GM18526 (cell line): ENCODE results near the gene EXOC4.

Source experiments
- POLR2A ChIP-seq: IDR thresholded peaks from 3 replicates; pipeline ENCODE4 v1.6.1; 2011; ENCODE audit not compliant: insufficient read length; ENCODE audit errors: extremely low read depth

Gene EXOC4

DNA sequence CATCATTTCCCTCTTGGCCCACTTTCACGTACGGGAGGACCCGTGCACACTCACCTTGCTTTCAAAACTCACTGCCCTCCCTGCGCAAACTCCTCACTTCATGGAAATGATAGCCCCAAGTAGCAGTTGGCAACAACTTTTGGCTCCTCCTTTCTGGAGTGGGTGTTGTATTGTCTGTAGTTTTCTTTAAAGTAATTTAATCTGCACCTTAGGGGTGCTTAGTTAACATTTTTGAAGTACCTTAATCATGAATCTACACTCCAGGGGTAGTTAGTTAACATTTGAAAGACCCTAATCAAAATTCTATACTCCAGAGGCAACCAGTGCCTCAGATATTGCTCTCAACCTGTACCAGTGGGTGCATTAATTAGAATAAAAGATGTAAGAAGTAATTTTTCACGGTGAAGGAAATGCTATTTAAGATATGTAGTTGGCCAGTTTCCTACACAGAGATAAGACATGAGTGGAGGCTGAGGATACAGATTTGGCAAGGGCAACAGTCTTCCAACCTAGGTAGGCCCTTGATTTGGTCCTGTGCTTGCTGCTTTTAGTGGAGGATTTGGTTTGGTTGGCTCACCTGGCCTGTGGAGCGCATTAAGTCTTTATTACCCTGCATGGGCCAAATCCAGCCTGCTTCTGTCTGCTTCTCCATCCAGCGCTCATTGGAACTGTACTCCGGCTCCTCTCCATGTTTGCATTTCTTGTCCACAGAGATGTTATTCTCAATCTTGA, 93.0 kb downstream of the EXOC4 start:
- no peak for TF ChIP-seq POLR2A

- no peak for TF ChIP-seq POLR2A
Observed at GRCh38 chr7:133348250-133348649, 95.4 kb downstream of the EXOC4 start.

DNA sequence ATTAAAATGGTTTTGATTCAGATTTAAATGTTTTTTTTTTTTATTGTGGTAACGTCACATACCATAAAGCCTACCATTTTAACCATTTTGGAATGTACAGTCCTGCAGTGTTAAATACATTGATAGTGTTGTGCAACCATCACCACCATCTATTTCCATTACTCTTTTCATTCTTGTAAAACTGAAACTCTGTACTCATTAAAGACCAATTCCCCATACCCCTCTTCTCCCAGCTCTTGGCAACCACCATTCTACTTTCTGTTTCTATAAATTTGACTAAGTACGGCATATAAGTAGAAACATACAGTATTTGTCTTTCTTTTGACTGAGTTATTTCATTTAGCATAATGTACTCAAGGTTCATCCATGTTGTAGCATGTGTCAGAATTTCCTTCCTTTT, 96.2 kb downstream of the EXOC4 start:
- no peak for TF ChIP-seq POLR2A

DNA sequence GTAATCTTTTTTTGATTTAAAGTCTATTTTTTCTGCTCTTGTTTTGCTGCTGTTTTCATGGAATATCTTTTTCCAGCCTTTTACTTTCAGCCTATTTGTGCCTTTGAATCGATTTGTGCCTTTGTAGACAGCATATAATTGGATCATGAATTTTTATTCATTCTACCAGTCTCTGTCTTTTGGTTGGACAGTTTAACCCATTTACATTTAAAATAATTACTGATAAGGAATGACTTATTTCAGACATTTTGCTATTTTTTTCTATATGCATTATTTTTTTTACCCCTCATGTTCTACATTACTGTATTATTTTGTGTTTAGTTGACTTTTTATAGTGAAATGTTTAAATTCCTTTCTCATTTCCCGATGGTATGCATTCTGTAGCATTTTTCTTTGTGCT, 99.6 kb downstream of the EXOC4 start:
- no peak for TF ChIP-seq POLR2A

GRCh38 chr7:133353775-133354174, 100.9 kb downstream of the EXOC4 start:
- TF ChIP-seq POLR2A = no peak

DNA sequence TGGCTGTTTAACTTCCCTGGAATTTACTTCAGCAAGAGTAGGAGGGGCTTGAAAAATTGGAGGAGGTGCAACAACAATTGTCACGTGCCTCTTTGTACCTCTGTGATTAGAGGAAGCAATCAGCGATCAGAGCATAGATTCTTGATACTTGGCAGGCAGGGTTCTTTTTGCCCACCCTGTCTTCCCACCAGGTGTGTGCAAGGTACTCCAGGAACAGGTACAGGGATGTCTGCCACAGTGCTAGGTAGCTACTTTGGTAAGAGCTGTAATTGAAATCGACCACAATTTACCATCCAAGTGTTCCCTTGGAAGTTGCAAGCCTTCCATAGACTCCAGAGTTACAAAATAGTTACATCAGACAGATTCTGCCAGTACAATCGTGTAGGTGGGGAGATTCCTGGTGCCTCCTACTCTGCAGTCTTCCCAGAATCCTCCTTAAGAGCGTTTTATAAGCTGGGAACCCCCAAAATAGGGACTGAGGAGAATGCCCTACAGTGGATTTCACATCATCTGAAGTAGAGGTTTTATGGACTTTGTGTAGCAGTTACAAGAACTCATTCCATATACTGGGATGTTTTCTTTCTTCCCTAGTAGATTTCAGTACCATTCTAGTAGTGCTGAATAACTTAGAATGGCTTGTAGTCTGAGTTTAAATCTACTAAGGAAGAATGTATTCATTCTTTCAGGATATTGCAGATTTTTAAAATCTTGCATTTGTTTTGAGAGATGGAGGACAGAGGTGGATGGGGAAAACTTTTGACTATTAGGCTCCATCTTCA, 101.9 kb downstream of the EXOC4 start:
- TF ChIP-seq POLR2A = no peak

DNA sequence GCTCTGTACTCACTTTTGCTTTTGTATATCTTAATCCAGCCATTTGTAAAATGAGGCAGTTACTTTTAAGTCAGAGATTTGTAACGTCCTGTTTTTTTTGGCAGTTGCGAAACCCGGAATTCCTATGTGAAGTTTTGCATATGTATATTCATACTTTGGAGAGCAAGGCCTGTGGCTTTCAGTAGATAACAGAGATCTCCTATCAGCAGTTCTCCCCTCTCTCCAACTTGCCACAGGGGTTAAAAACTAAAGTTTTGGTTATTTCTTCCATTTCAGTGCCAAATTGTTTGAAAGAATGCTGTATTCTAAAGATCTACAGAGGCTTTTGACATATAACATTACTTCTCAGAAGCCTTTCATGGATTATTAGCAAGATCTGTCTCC, 102.4 kb downstream of the EXOC4 start:
- TF ChIP-seq POLR2A = no peak

DNA sequence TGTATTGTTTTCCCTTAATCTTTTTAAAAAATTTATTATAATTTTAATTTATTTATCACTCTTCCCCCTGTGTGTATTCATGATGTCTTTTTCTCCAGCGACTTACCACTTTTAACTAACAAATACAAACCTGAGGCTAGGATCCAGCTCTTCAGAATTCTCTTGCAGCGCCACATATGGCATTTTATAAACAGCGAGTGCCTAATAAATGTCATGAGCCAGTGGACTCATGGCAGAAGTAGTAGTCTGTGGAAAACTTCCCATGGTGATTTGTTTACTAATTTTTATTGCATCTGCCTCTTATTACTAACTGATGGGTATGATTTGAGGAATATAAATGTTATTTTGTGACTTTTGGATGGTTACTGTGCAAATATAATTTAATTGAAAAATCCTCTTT, 102.9 kb downstream of the EXOC4 start:
- TF ChIP-seq POLR2A = no peak

DNA sequence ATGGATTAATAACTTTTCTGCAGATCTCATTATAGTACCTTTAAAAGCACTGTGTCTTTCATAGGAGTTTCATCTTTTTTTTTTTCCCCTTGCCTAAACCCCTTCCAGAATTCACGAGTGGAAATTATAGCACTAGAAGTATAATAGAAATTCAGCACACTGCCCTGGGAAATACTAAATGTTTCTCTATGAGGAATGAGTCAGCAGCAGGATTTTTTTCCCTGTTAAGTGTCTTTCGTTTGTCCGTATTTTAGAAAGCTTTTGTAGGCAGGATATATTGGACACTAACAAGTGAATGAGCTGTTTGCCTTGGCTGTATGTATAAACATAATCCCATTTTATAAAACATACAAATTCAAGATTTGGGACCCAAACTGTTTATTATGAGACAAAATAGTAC, 105.8 kb downstream of the EXOC4 start:
- TF ChIP-seq POLR2A = no peak

GRCh38 chr7:133359449-133359848, 106.6 kb downstream of the EXOC4 start:
- no peak for TF ChIP-seq POLR2A

DNA sequence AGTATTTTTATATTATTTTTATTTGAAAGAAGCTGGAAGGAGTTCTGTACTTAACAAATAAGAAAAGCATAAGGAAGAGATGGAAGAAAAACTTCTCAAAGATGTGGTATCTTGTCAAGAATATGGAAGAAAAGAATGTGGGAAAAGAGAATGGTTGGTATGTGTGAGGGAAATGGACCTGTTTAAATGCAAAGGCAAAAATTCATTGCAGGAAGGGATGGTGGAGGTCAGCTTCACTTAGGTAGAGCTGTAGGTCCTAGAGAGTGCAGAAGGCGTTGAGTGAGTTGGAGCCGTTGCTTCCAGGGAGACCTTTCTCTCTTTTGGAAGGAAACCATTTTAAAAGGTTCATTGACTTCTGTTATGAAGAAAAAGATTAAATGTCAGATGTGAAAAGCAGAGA, 107.3 kb downstream of the EXOC4 start:
- no peak for TF ChIP-seq POLR2A

- TF ChIP-seq POLR2A = no peak
Observed at GRCh38 chr7:133361806-133362205, 108.9 kb downstream of the EXOC4 start.

GRCh38 chr7:133364959-133365690, 112.2 kb downstream of the EXOC4 start:
- TF ChIP-seq POLR2A = no peak

GRCh38 chr7:133365917-133366316, 113.0 kb downstream of the EXOC4 start:
- TF ChIP-seq POLR2A = no peak

GRCh38 chr7:133367561-133367960, 114.7 kb downstream of the EXOC4 start:
- TF ChIP-seq POLR2A = no peak

DNA sequence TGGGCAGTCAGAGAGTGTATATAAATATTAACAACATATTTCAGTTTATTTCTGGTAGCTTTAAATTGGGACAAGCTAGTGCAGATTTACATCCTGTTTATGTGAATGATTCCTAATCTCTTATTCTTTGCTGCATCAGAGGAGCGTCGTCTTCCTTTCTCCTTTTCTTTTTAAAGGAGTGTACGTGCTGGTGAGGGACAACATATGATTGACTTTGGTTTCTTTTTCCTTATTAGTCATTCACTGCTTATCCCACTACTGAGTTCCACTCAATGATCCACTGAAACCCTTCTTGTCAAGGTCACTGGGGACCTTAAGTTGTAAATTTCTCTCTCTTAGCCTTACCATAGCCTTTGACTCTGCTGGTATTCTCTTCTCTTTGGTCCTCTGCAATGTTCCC, 116.3 kb downstream of the EXOC4 start:
- no peak for TF ChIP-seq POLR2A
